Measurements from ENCODE around the gene NOPCHAP1.

The NOPCHAP1 gene

DNA sequence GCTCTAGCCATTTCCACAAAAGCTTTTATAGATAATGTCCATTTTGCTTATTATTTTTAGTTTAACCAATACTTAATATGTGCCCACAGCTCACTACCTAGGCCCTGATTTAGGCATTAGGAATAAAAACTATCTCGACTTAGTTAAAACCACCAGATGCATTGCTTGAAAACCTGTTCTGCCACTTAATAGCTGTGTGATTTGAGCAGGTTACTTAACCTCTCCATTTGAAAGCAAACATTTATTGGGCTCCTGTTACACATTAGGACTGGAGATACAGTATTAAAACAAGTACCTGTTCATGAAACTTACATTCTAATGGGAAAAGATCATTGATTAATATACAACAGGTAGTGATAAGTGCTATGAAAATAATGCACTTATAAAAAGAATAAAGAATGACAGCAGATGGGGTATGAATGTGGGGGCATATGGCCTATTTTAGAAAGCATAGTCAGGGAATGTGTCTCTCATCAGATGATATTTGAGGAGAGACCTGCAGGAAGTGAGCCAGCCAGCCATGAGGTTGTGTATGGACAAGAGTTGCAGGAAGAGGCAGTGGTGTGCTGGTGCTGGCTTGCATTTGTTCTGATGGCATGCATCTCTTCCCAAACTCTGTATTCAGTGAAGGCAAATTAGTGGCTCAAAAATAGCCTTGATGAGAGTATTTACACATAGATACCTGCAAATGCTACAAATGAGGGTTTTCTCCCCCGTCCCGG is 34.3 kb downstream of the NOPCHAP1 start:
- DNase-seq (ENCODE audit: low read depth in 2 of 2) = no peak

DNA sequence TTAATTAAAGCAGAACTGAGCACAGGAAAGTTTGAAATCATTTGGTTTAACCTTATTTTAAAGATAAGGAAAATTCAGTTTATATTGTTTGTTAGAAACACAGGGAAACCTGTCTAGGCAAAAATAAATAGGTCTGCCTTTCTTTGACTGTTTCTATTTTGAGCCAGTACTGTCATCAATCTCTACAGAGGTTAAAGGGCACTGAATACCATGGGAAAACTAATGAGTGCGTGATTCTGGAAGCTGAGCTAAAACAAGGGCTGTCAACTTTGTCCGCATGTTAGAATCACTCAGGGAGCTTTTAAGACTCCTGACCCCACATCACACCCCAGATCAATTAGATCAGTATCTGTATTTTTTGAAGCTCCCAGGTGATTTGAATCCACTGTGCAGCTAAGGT is 38.8 kb downstream of the NOPCHAP1 start:
- no peak for DNase-seq (ENCODE audit: low read depth in 2 of 2)

DNA sequence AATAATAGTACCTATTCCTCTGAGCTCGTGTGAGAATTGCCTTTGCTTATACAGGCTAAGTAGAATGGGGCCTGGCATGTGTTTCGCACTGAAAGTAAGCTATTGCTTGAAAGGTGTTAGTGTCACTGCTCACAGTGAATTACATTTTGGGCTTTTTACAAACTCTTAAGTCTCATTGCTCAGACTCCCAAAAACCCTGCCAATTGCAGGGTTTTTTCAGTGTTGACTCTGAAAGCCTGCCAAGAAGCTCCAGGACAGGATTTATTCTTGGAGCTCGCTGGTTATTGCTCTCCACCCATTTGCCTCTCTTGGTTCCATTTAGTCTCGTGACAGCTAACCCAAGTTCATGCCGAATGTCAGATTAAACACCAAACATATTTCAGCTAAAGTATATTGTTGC is 39.8 kb downstream of the NOPCHAP1 start:
- DNase-seq (ENCODE audit: low read depth in 2 of 2) = no peak

DNA sequence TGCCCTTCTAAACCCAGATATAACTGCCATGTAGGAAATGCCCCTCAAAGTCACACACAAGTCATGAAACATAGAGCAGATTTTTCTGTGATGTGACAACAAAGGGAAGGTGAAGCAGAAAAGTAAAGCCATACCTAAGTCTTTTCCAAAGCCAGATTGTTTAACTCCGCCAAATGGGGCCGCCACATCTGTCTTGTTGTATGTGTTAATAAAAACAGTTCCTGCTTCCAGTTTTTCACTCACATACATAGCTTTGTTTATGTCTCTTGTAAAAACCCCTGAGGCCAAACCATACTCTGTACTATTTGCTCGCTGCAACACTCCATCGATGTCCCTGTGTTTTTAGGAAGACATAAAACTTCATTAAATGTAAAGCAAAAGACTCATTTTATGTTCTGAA is 40.3 kb downstream of the NOPCHAP1 start:
- DNase-seq (ENCODE audit: low read depth in 2 of 2) = no peak

DNA sequence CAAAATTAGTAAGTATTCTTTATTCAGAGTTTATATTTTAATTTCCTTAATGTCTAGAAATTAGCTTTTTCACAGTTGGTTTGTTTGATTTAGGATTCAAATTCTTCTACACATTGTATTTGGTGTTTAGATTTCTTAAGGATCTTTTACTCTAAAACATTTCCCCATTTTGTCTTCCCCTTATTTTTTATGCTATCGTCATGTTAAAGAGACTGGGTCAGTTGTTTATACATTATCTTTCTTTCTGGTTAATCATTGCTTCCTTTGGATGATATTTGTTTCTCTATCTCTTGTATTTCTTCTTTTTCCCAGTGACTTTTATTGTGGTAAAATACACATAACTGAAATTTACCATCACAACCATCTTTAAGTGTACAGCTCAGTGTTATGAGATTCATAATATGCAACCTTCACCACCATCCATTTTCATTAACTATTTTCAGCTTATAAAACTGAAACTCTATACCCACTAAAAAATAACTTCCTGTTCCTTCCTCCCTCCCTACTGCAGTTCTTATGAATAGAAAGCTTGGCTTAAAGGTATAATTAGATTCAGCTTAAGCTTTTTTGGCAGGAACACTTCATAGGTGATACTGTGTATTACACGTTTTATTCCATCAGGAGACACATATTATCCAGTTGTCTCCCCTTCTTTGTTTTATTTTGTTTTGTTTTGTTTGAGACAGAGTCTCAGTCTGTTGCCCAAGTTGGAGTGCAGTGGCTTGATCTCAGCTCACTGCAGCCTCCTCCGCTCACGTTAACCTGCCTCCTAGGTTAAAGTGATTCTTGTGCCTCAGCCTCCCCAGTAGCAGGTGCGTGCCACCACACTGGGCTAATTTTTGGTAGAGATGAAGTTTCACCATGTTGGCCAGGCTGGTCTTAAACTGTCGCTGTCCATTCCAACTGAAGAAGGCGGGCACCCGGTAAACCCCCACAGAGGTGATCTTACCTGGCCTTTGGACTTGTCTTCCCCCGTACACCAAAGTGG is 45.0 kb downstream of the NOPCHAP1 start:
- DNase-seq (ENCODE audit: low read depth in 2 of 2) = no peak

DNA sequence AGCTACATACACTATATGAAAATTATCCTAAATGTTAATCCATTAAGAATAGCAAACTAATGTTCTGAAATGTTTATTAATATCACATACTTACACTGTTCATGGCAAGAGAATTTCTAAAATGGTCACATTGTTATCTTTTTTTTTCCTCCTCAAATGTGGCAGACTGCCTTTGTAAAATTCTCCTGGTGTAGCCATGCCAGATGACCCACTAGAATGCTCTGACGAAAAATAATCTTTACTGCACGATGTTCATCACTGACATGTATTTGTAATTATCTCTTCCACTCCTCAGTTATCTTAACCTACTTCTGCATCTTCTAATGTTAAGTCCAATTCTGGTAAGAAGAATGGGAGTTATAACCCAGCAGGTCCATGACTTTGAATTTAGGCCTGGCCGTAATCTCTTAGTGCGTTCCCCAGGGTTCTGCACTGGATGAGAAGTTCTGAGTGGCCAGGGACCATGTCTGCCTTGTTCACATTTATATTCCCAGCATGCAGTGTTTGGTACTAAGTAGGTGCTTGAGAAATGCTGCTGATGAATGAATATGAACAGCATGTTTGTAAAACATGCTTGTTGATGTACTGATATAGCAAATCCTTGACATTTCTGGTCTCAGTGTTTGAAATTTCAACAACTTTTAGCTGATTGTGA is 46.7 kb downstream of the NOPCHAP1 start:
- no peak for DNase-seq (ENCODE audit: low read depth in 2 of 2)

DNA sequence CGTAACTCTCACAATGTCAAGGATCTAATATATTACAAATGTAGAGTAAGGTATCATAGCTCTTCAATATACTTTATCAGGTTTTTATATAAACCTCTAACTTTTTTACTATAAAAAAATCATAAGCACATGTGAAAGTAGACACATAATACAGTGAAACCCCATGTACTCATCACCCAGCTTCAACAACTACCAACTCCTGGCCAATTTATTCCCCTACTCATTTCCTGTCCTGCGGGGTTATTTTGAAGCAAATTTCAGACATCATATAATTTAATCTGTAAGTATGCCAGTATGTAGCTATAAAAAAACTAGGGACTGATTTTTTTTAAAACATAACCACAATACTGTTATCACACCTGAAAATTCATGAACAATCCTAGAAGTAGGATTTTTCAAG is 47.7 kb downstream of the NOPCHAP1 start:
- DNase-seq (ENCODE audit: low read depth in 2 of 2) = no peak
